Aorta (tissue), 5 donors: ENCODE results near the gene TRIM67. TPM values are rescaled to one million over a fixed set of nuclear protein-coding genes. Genes with fewer than 3 reads are reported as not detected.
"Not testable (repeated sequence)": the region's sequence is repeated elsewhere in the genome, so short reads cannot be mapped to it uniquely, and the experiment has no call there.

ENCODE experiments used
- ATAC-seq: fragments of 200-7000 bp; cut with Tn5 transposase; one replicate; pipeline ENCODE4 v1.9.1; 2022; ENCODE audit warnings: moderate library complexity; ENCODE audit not compliant: low FRiP score
- DNase-seq, 2 donors: peaks; one replicate each; pipeline ENCODE4 v3.0.0-alpha.2; 2020
- H3K27ac ChIP-seq, 2 donors: one replicate each; pipeline ENCODE4 v1.5.1; 2013; ENCODE audit warnings: low read length in 2 of 2, mild to moderate bottlenecking in 2 of 2, moderate library complexity in 2 of 2, control low read depth in 1 of 2, inconsistent platforms in 1 of 2, low read depth in 1 of 2
- H3K27me3 ChIP-seq, 2 donors: one replicate each; pipeline ENCODE4 v1.6.1; 2013; ENCODE audit warnings: control low read depth in 1 of 2, low read length in 1 of 2, mild to moderate bottlenecking in 1 of 2, moderate library complexity in 1 of 2; ENCODE audit not compliant: insufficient read depth in 2 of 2, control insufficient read depth in 1 of 2
- H3K36me3 ChIP-seq, 2 donors: one replicate each; pipeline ENCODE4 v1.6.1; 2013; ENCODE audit warnings: control low read depth in 1 of 2, low read length in 1 of 2, mild to moderate bottlenecking in 1 of 2; ENCODE audit not compliant: insufficient read depth in 2 of 2, control insufficient read depth in 1 of 2
- H3K4me1 ChIP-seq, 2 donors: one replicate each; pipeline ENCODE4 v1.6.1; 2013; ENCODE audit warnings: low read length in 2 of 2, control low read depth in 1 of 2, mild to moderate bottlenecking in 1 of 2, moderate library complexity in 1 of 2; ENCODE audit not compliant: insufficient read depth in 2 of 2, control insufficient read depth in 1 of 2
- H3K4me3 ChIP-seq, 2 donors: one replicate each; pipeline ENCODE4 v1.5.1; 2013; ENCODE audit warnings: low read length in 2 of 2, control low read depth in 1 of 2, mild to moderate bottlenecking in 1 of 2
- H3K9me3 ChIP-seq: one replicate; pipeline ENCODE4 v1.6.1; 2013; ENCODE audit warnings: mild to moderate bottlenecking, low read length; ENCODE audit not compliant: control insufficient read depth
- WGBS, 2 donors: extraction: QIAGEN DNeasy Blood & Tissue Kit; methylation state at CpG; one replicate each; pipeline ENCODE4 v1.1.7; 2013; 5-methylcytosine and 5-hydroxymethylcytosine counted together
- intact Hi-C, 2 donors: fragments of 100-400 bp; cut with DNase I; formaldehyde crosslinking; loops; one replicate each; pipeline versions ENCODE4 v1.14.2 to v1.15.0; 2022
- polyA plus RNA-seq, 2 donors: library from polyadenylated mRNA; stranded (reverse); fragments of 200-250 nt; gene quantifications; one replicate each; pipeline ENCODE4 v1.2.3, GENCODE V29; 2013
- total RNA-seq, 2 donors: library from RNA; stranded (reverse); fragmentation: NEBNext Ultra II Directional; extraction: Animal tissue kit (Norgen Biotek cat#: 25700); gene quantifications; one replicate each; pipeline ENCODE4 v1.2.1, GENCODE V29; 2021
- donor health status: healthy with polysubstance abuse.
- donor health status: Bipolar disorder and iron deficiency.
- donor health status: DM: no; HTN: no; CAD: no.
- donor health status: DM: no; HTN: no; CAD: no.
- donor health status: DM: yes; HTN: yes; CAD: no.

Gene TRIM67
- total and polyA plus RNA-seq, 4 donors, result under 0.01 TPM; not detected in 3

GRCh38 chr1:231147896-231148295 is 14.0 kb upstream of the TRIM67 start:
- no peak for DNase-seq
- Histone ChIP-seq H3K4me1 (no peaks in the 10 kb centered on the region), H3K27ac (no peak overlapping the region), H3K36me3 (no peaks in the 10 kb centered on the region), H3K9me3 (peaks cover 13% of the 10 kb centered on the region), H3K27me3 (no peaks in the 10 kb centered on the region), H3K4me3 (no peak overlapping the region)
- no peak for ATAC-seq
- WGBS, 2 donors, result 59 to 68% methylated on average over 3 of the region's 3 CpGs
- intact Hi-C loops, result no loop called here

GRCh38 chr1:231151811-231152210 is 10.0 kb upstream of the TRIM67 start:
- DNase-seq (no peak), ATAC-seq (no peak)
- no peaks in the 10 kb centered on the region for H3K36me3 ChIP-seq
- WGBS, 2 donors, result 5% methylated on average over 1 of the region's 1 CpG
- H3K27me3 ChIP-seq, result no peaks in the 10 kb centered on the region
- peaks cover 11% of the 10 kb centered on the region for H3K9me3 ChIP-seq
- H3K4me3 ChIP-seq, result no peak overlapping the region
- intact Hi-C loops, result no loop called here
- H3K4me1 ChIP-seq, result no peaks in the 10 kb centered on the region
- H3K27ac ChIP-seq, result no peak overlapping the region

GRCh38 chr1:231153726-231154125 is 8.1 kb upstream of the TRIM67 start:
- no peak for DNase-seq
- Histone ChIP-seq H3K27me3 (no peaks in the 10 kb centered on the region), H3K36me3 (no peaks in the 10 kb centered on the region), H3K4me1 (no peaks in the 10 kb centered on the region), H3K4me3 (no peak overlapping the region), H3K27ac (no peak overlapping the region), H3K9me3 (peaks cover 11% of the 10 kb centered on the region)
- WGBS, 2 donors, result 63 to 66% methylated on average over 2 of the region's 2 CpGs
- ATAC-seq, result no peak
- intact Hi-C loops, result no loop called here

- WGBS, 2 donors, result 73 to 82% methylated on average over 1 of the region's 1 CpG
- intact Hi-C loops, result no loop called here
- H3K36me3 ChIP-seq, result no peaks in the 10 kb centered on the region
Measured at GRCh38 chr1:231155808-231156207, 6.0 kb upstream of the TRIM67 start.

GRCh38 chr1:231157311-231157710 is 4.5 kb upstream of the TRIM67 start:
- Histone ChIP-seq H3K9me3 (peaks cover 3% of the 10 kb centered on the region), H3K27ac (no peak overlapping the region), H3K4me1 (no peaks in the 10 kb centered on the region), H3K4me3 (no peak overlapping the region), H3K27me3 (no peaks in the 10 kb centered on the region), H3K36me3 (no peaks in the 10 kb centered on the region)
- no peak for ATAC-seq
- intact Hi-C loops, result no loop called here
- WGBS, 2 donors, result 7 to 19% methylated on average over 1 of the region's 1 CpG
- no peak for DNase-seq

More at GRCh38 chr1:231155808-231156207, 6.0 kb upstream of the TRIM67 start:
- DNase-seq (no peak), ATAC-seq (no peak)
- Histone ChIP-seq H3K4me3 (no peak overlapping the region), H3K4me1 (no peaks in the 10 kb centered on the region), H3K9me3 (peaks cover 8% of the 10 kb centered on the region), H3K27ac (no peak overlapping the region), H3K27me3 (no peaks in the 10 kb centered on the region)

GRCh38 chr1:231158141-231158540 is 3.7 kb upstream of the TRIM67 start:
- H3K4me1 ChIP-seq, H3K9me3 ChIP-seq, intact Hi-C loops, H3K4me3 ChIP-seq, DNase-seq, H3K36me3 ChIP-seq, H3K27ac ChIP-seq, ATAC-seq, H3K27me3 ChIP-seq: not testable (repeated sequence)
- 48 to 58% methylated on average over 7 of the region's 7 CpGs for WGBS, 2 donors

GRCh38 chr1:231159202-231159962 is 2.5 kb upstream of the TRIM67 start:
- no peak overlapping the region for H3K4me3 ChIP-seq
- DNase-seq (no peak), ATAC-seq (no peak)
- H3K27ac ChIP-seq, result no peak overlapping the region
- no peaks in the 10 kb centered on the region for H3K9me3 ChIP-seq
- H3K4me1 ChIP-seq, result no peaks in the 10 kb centered on the region
- intact Hi-C loops, result no loop called here
- H3K36me3 ChIP-seq, result no peaks in the 10 kb centered on the region
- H3K27me3 ChIP-seq, result no peaks in the 10 kb centered on the region
- 71 to 84% methylated on average over 6 of the region's 6 CpGs for WGBS, 2 donors

GRCh38 chr1:231159963-231160761 is 1.7 kb upstream of the TRIM67 start:
- Histone ChIP-seq H3K27me3 (no peaks in the 10 kb centered on the region), H3K9me3 (no peaks in the 10 kb centered on the region), H3K4me3 (no peak overlapping the region), H3K36me3 (no peaks in the 10 kb centered on the region), H3K4me1 (no peaks in the 10 kb centered on the region), H3K27ac (no peak overlapping the region)
- ATAC-seq, result no peak
- DNase-seq, result no peak
- intact Hi-C loops, result no loop called here
- WGBS, 2 donors, result 63 to 75% methylated on average over 15 of the region's 15 CpGs
